ENCODE data around the gene NOB1. TPM values are rescaled to one million over a fixed set of nuclear protein-coding genes. Genes with fewer than 3 reads are reported as not detected.
A peak's percentile ranks its signal among the peaks of the same experiment; 100 is the strongest.

Gene NOB1
- total and polyA plus RNA-seq, 2 experiments from 2014 or later, result 41.4 to 56.6 TPM

DNA sequence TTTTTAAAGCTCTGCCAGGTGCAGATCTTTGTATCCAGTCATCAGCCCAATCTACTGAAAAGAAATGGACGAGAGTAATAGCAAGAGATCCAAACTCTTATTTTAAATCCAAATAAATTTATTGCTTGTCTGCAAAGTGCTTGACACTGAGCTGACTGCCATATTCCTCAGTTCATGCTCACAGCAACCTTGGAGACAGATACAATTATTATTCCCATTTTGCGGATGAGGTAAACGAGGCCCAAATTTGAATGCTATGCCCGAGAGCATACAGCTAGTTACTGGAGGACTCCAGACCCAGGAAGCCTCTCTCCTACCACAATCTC is 620 bp downstream of the NOB1 start:
- Histone ChIP-seq H3K4me1 (ENCODE audit: insufficient read depth) (peaks cover 8% of the 10 kb centered on the region; the same call in 1 of the 2 replicates), H3K36me3 (ENCODE audit: insufficient read depth) (peaks cover 32% of the 10 kb centered on the region), H2AFZ (peak overlapping the region; percentile 89; the same call in 1 of the 2 replicates), H3K4me3 (peak overlapping the region; percentile 97), H3K27me3 (ENCODE audit: insufficient read depth) (no peaks in the 10 kb centered on the region), H3F3A (replicated peaks; ENCODE audit: low read depth) (no peaks in the 10 kb centered on the region), H3K9me2 (ENCODE audit: insufficient read depth) (no peaks in the 10 kb centered on the region), H3K79me2 (replicated peaks; ENCODE audit: insufficient read depth) (peaks cover 48% of the 10 kb centered on the region), H3K4me2 (peak overlapping the region; percentile 97), H4K20me1 (replicated peaks; ENCODE audit: insufficient read depth) (peaks cover 16% of the 10 kb centered on the region; the same call in 1 of the 2 replicates), H3K27ac (ENCODE audit: low read depth) (peak overlapping the region; percentile 36; the same call in 1 of the 2 replicates)
- no peak for DNase-seq (ENCODE audit: low spot score)
- TF ChIP-seq ZNF114 (CRISPR knock-in tag; IDR thresholded peaks at IDR 0.05), result no peak
- Mint-ChIP-seq H3K36me3 (ENCODE audit: low read depth) (peaks cover 43% of the 10 kb centered on the region), H3K4me1 (peaks cover 9% of the 10 kb centered on the region; the same call in 2 of the 3 replicates), H3K4me3 (peak overlapping the region; percentile 100), H3K9me3 (no peaks in the 10 kb centered on the region), H3K27me3 (ENCODE audit: insufficient read depth, low read depth, poor library complexity) (peaks cover 12% of the 10 kb centered on the region), H3K27ac (peak overlapping the region; percentile 99)
- no peak for ATAC-seq

DNA sequence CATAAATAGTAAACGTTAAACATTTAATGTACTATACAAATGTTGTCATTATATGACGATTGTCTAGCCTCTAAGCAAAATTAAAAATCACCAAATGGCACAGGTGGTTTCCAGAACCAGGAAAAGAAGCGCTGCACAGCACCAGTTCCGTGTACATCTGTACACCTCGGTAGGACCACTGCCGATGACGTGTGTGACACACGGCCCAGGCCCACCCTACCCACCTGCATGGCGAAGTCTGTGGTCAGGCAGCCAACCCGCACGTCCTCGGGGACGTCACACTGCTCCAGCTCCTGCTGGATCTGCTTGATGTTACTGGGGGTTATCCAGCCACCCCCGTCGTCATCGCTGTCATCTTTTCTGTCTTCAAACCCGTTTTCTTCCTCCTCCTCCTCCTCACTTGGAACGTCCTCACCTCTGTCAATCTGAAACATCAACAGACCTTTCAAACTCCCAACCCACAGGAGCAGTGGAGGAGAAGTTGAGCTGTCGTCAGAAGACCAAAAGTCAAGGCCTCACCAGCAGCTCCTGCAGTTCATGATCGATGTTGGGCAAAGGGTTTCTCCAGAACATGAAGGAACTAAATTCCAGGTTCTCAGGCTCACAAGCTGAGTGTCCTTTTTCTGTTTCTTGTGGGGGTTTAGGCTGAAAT is 5.9 kb downstream of the NOB1 start:
- H3K4me1 ChIP-seq (ENCODE audit: insufficient read depth), result peaks cover 6% of the 10 kb centered on the region; the same call in 1 of the 2 replicates
- no peaks in the 10 kb centered on the region for H3K27me3 ChIP-seq (ENCODE audit: insufficient read depth)
- H3K79me2 ChIP-seq (replicated peaks; ENCODE audit: insufficient read depth), result peaks cover 46% of the 10 kb centered on the region
- peaks cover 2% of the 10 kb centered on the region for H3K27me3 Mint-ChIP-seq (ENCODE audit: insufficient read depth, low read depth, poor library complexity)
- H3K9me3 Mint-ChIP-seq, result no peaks in the 10 kb centered on the region
- H3K36me3 ChIP-seq (ENCODE audit: insufficient read depth), result peaks cover 77% of the 10 kb centered on the region
- peaks cover 4% of the 10 kb centered on the region; the same call in 1 of the 3 replicates for H3K4me1 Mint-ChIP-seq
- H3K9me2 ChIP-seq (ENCODE audit: insufficient read depth), result no peaks in the 10 kb centered on the region
- no peak overlapping the region for H2AFZ ChIP-seq
- no peak for DNase-seq (ENCODE audit: low spot score)
- H3K27ac ChIP-seq (ENCODE audit: low read depth), result no peak overlapping the region
- peaks cover 23% of the 10 kb centered on the region for H4K20me1 ChIP-seq (replicated peaks; ENCODE audit: insufficient read depth)
- no peak overlapping the region for H3K27ac Mint-ChIP-seq
- no peak overlapping the region for H3K4me3 Mint-ChIP-seq
- no peak overlapping the region for H3K4me3 ChIP-seq
- no peak overlapping the region for H3K4me2 ChIP-seq
- ATAC-seq, result no peak
- peaks cover 88% of the 10 kb centered on the region for H3K36me3 Mint-ChIP-seq (ENCODE audit: low read depth)
- peaks cover 4% of the 10 kb centered on the region; the same call in 1 of the 2 replicates for H3F3A ChIP-seq (replicated peaks; ENCODE audit: low read depth)
- TF ChIP-seq EZH2phosphoT487 (IDR thresholded peaks at IDR 0.05; ENCODE audit: unreplicated experiment), result no peak
- TF ChIP-seq CTCF (conservative IDR thresholded peaks at IDR 0.05; ENCODE audit: low read depth in 2 of 2), result no peak
- no peak for TF ChIP-seq ZNF462 (CRISPR knock-in tag; IDR thresholded peaks at IDR 0.05)
- TF ChIP-seq REST (IDR thresholded peaks at IDR 0.05; ENCODE audit: unreplicated experiment), result no peak
- no peak for TF ChIP-seq NANOG (IDR thresholded peaks at IDR 0.05; ENCODE audit: borderline replicate concordance)
- TF ChIP-seq ZNF331 (CRISPR knock-in tag; IDR thresholded peaks at IDR 0.05; ENCODE audit: low read depth), result no peak
- no peak for TF ChIP-seq CREB1 (CRISPR knock-in tag; IDR thresholded peaks at IDR 0.05; ENCODE audit: low read depth)
- TF ChIP-seq POLR2AphosphoS5 (IDR thresholded peaks at IDR 0.05; ENCODE audit: low read depth), result no peak
- TF ChIP-seq STAT1 (IDR thresholded peaks at IDR 0.05; ENCODE audit: unreplicated experiment), result no peak
